HCT116 (cell line): ENCODE measurements around the gene MLPH. TPM values are rescaled to one million over a fixed set of nuclear protein-coding genes. Genes with fewer than 3 reads are reported as not detected.

Experiments used
- ATAC-seq: fragments of 200-7000 bp; cut with Tn5 transposase; 2 replicates; pipeline ENCODE4 v1.9.1; 2020; ENCODE audit warnings: mild to moderate bottlenecking, moderate library complexity
- BruUV-seq: library from RNA; stranded (reverse); fragments of 400-500 nt; replicated peaks from 2 replicates; lab custom pipeline; 2021; lab: Mats Ljungman, UMichigan
- CTCF ChIA-PET: fragments of 300-600 bp; sonication (Branson Sonifier 250); formaldehyde crosslinking; loops from one replicate; lab custom pipeline; 2021; ENCODE audit warnings: antibody characterized with exemption; lab: Charles Lee
- POLR2A ChIA-PET: fragments of 300-600, 350-600 bp; sonication (Branson Sonifier 250); formaldehyde crosslinking; loops from one replicate; lab custom pipeline; 2021; ENCODE audit warnings: antibody characterized with exemption; lab: Charles Lee
- RAD21 ChIA-PET, 2 experiments: fragments of 300-600 bp; sonication (Branson Sonifier 250); formaldehyde crosslinking; loops; one replicate each; lab custom pipeline; 2023; ENCODE audit warnings: low total read pairs in 2 of 2; ENCODE audit not compliant: uncharacterized antibody in 2 of 2, unreplicated experiment in 2 of 2, low non-redundant PET in 1 of 2; lab: Charles Lee
- DNase-seq: peaks from one replicate; pipeline ENCODE4 v3.0.0-alpha.2; 2010; ENCODE audit warnings: low read depth, low spot score
- H2AFZ ChIP-seq: fragments of 200-600 bp; shearing (Covaris generic), sonication (generic); 2 replicates; pipeline ENCODE4 v1.6.1; 2017; ENCODE audit warnings: low read depth, mixed run types, mixed read lengths, antibody characterized with exemption, low read length; ENCODE audit not compliant: poor library complexity, severe bottlenecking
- H3K27ac ChIP-seq: 2 replicates; pipeline ENCODE4 v1.5.1; 2012; ENCODE audit warnings: low read depth, low read length
- H3K27me3 ChIP-seq: fragments of 200-600 bp; sonication (generic); 2 replicates; pipeline ENCODE4 v1.6.1; 2016; ENCODE audit warnings: mixed run types, low read length, mixed read lengths; ENCODE audit not compliant: insufficient read depth
- H3K36me3 ChIP-seq, 2 experiments: fragments of 200-500 bp in 1 of 2; fragments of 200-600 bp in 1 of 2; sonication (Bioruptor generic) in 1 of 2; sonication (generic) in 1 of 2; 2 replicates each; pipeline versions ENCODE4 v1.5.1 to v1.6.1; 2014 to 2016; ENCODE audit warnings: low read length in 2 of 2, inconsistent platforms in 1 of 2, mixed read lengths in 1 of 2, mixed run types in 1 of 2; ENCODE audit not compliant: insufficient read depth in 2 of 2, control insufficient read depth in 1 of 2
- H3K4me1 ChIP-seq, 2 experiments: fragments of 200-600 bp in 1 of 2; sonication (generic) in 1 of 2; 2 replicates each; pipeline versions ENCODE4 v1.5.1 to v1.6.1; 2012 to 2017; ENCODE audit warnings: low read length in 2 of 2, inconsistent platforms in 1 of 2, mild to moderate bottlenecking in 1 of 2, mixed read lengths in 1 of 2, mixed run types in 1 of 2, moderate library complexity in 1 of 2; ENCODE audit not compliant: insufficient read depth in 2 of 2, control insufficient read depth in 1 of 2
- H3K4me2 ChIP-seq: fragments of 200-600 bp; sonication (generic); 2 replicates; pipeline ENCODE4 v1.6.1; 2017; ENCODE audit warnings: mixed run types, low read length, mixed read lengths
- H3K4me3 ChIP-seq, 2 experiments: fragments of 200-600 bp in 1 of 2; sonication (generic) in 1 of 2; replicated peaks in 1 of 2; 2 replicates each; pipeline ENCODE4 v1.5.1; 2011 to 2016; ENCODE audit warnings: low read length in 2 of 2, control low read depth in 1 of 2, low read depth in 1 of 2, mild to moderate bottlenecking in 1 of 2, mixed read lengths in 1 of 2, mixed run types in 1 of 2
- H3K79me2 ChIP-seq: fragments of 200-600 bp; sonication (generic); 2 replicates; pipeline ENCODE4 v1.6.1; 2017; ENCODE audit warnings: mild to moderate bottlenecking, mixed run types, low read length, moderate library complexity, mixed read lengths; ENCODE audit not compliant: insufficient read depth
- H3K9ac ChIP-seq: fragments of 200-600 bp; sonication (generic); 2 replicates; pipeline ENCODE4 v1.6.1; 2016; ENCODE audit warnings: low read length, mixed read lengths
- H3K9me2 ChIP-seq: fragments of 200-600 bp; sonication (generic), shearing (Covaris generic); 2 replicates; pipeline ENCODE4 v1.6.1; 2017; ENCODE audit warnings: mixed run types, mild to moderate bottlenecking, moderate library complexity; ENCODE audit not compliant: insufficient read depth
- H3K9me3 ChIP-seq, 2 experiments: fragments of 200-500 bp in 1 of 2; fragments of 200-600 bp in 1 of 2; sonication (Bioruptor generic) in 1 of 2; sonication (generic) in 1 of 2; 2 replicates each; pipeline ENCODE4 v1.6.1; 2014 to 2017; ENCODE audit warnings: low read length in 2 of 2, mixed read lengths in 2 of 2, inconsistent platforms in 1 of 2, low read depth in 1 of 2, mild to moderate bottlenecking in 1 of 2, mixed run types in 1 of 2, moderate library complexity in 1 of 2; ENCODE audit not compliant: control insufficient read depth in 1 of 2, insufficient read depth in 1 of 2
- H4K20me1 ChIP-seq: fragments of 200-600 bp; sonication (generic), shearing (Covaris generic); 2 replicates; pipeline ENCODE4 v1.6.1; 2017; ENCODE audit warnings: mixed run types, mild to moderate bottlenecking, moderate library complexity; ENCODE audit not compliant: insufficient read depth
- CBX3 ChIP-seq: IDR thresholded peaks from 2 replicates; pipeline ENCODE4 v1.6.1; 2012; ENCODE audit warnings: low read depth
- CEBPB ChIP-seq: IDR thresholded peaks from 2 replicates; pipeline ENCODE4 v1.6.1; 2012; ENCODE audit warnings: low read depth
- EGR1 ChIP-seq: IDR thresholded peaks from 2 replicates; pipeline ENCODE4 v1.6.1; 2012; ENCODE audit warnings: low read depth
- ELF1 ChIP-seq: IDR thresholded peaks from 2 replicates; pipeline ENCODE4 v1.6.1; 2012; ENCODE audit warnings: low read depth, borderline replicate concordance
- EZH2 ChIP-seq: fragments of 200-600 bp; sonication (generic); IDR thresholded peaks from 2 replicates; pipeline ENCODE4 v1.6.1; 2017; ENCODE audit warnings: antibody characterized with exemption, mixed run types
- EZH2phosphoT487 ChIP-seq: fragments of 200-600 bp; IDR thresholded peaks from 2 replicates; pipeline ENCODE4 v1.6.1; 2018; ENCODE audit warnings: antibody characterized with exemption, borderline replicate concordance
- FOSL1 ChIP-seq: IDR thresholded peaks from 2 replicates; pipeline ENCODE4 v1.6.1; 2012; ENCODE audit warnings: low read depth
- JUND ChIP-seq: IDR thresholded peaks from 2 replicates; pipeline ENCODE4 v1.6.1; 2012
- MAX ChIP-seq: IDR thresholded peaks from 2 replicates; pipeline ENCODE4 v1.6.1; 2012
- POLR2A ChIP-seq: IDR thresholded peaks from 2 replicates; pipeline ENCODE4 v1.7.0; 2011; ENCODE audit warnings: borderline replicate concordance; ENCODE audit not compliant: insufficient read depth, insufficient read length; ENCODE audit errors: extremely low read depth
- RAD21 ChIP-seq: IDR thresholded peaks from 2 replicates; pipeline ENCODE4 v1.6.1; 2012; ENCODE audit warnings: low read depth, mild to moderate bottlenecking
- SP1 ChIP-seq: IDR thresholded peaks from 2 replicates; pipeline ENCODE4 v1.6.1; 2012; ENCODE audit warnings: low read depth
- SRF ChIP-seq: IDR thresholded peaks from 2 replicates; pipeline ENCODE4 v1.6.1; 2012; ENCODE audit warnings: low read depth
- YY1 ChIP-seq: IDR thresholded peaks from 2 replicates; pipeline ENCODE4 v1.6.1; 2011; ENCODE audit warnings: low read length, low read depth, moderate library complexity, mild to moderate bottlenecking; ENCODE audit not compliant: insufficient replicate concordance; ENCODE audit errors: extremely low read depth
- ZNF274 ChIP-seq: fragments of 200-500 bp; sonication (Bioruptor generic); IDR thresholded peaks from 2 replicates; pipeline ENCODE4 v1.6.1; 2014; ENCODE audit warnings: mild to moderate bottlenecking, low read depth, low read length, inconsistent platforms
- intact Hi-C: fragments of 100-400 bp; cut with micrococcal nuclease; formaldehyde crosslinking; loops from 2 replicates; pipeline ENCODE4 v1.10.0; 2022
- total RNA-seq: library from RNA; stranded (reverse); gene quantifications from one replicate; pipeline ENCODE4 v1.2.1, GENCODE V29; 2021; ENCODE audit not compliant: unreplicated experiment
- TF ChIP-seq, protein P1 (sequence below): IDR thresholded peaks from 2 replicates; pipeline ENCODE4 v1.6.1; 2012
- TF ChIP-seq, protein P2 (sequence below): IDR thresholded peaks from 2 replicates; pipeline ENCODE4 v1.6.1; 2012; ENCODE audit warnings: low read depth

MLPH gene
- total RNA-seq, 1 experiment from 2014 or later = 81.4 TPM

- POLR2A ChIA-PET = interaction anchor here (1.0 kb wide), 3 partner anchors 10 to 37 kb away, joined by 3 read pairs; partner anchors contain the start of gene MLPH
- H3K27ac ChIP-seq = peak overlapping the region; percentile 75; the same call in 1 of the 2 replicates
- DNase-seq = no peak
- H2AFZ ChIP-seq = no peak overlapping the region
- ATAC-seq = peak; percentile 26
- peak overlapping the region; percentile 83 for H3K4me2 ChIP-seq
- TF ChIP-seq EZH2 = no peak
- TF ChIP-seq CBX3 = 0 out of 2 replicates have a peak, but pooled peaks have one; percentile 36
- no peak for TF ChIP-seq CEBPB
- TF ChIP-seq ZNF274 = no peak
- TF ChIP-seq POLR2A = no peak
- H3K9me3 ChIP-seq = no peaks in the 10 kb centered on the region
- BruUV-seq = no TSS peak
- no peaks in the 10 kb centered on the region for H3K27me3 ChIP-seq
- no peaks in the 10 kb centered on the region for H3K79me2 ChIP-seq
- CTCF ChIA-PET = interaction anchor here (0.6 to 2.4 kb wide), 9 partner anchors 10 to 96 kb away, joined by 3 to 24 read pairs (median 5); partner anchors contain the start of gene MLPH
- H3K9me2 ChIP-seq = no peaks in the 10 kb centered on the region
- RAD21 ChIA-PET = interaction anchor here in 1 of 2 experiments (0.8 kb wide), 1 partner anchor 25 kb away, joined by 3 read pairs; no protein-coding TSS in a partner anchor
- H4K20me1 ChIP-seq = no peaks in the 10 kb centered on the region
- H3K4me3 ChIP-seq = peak overlapping the region; percentile 63 to 70
- H3K9ac ChIP-seq = peak overlapping the region; percentile 83
- H3K36me3 ChIP-seq = no peaks in the 10 kb centered on the region
- intact Hi-C loops = loop anchor here (1.0 kb wide), 1 partner anchor 37 kb away; no protein-coding TSS in a partner anchor
- peaks cover 3 to 24% of the 10 kb centered on the region in 2 experiments; a peak in 3 of 4 replicates for H3K4me1 ChIP-seq
These were observed 11.3 kb upstream of the MLPH start for GRCh38 chr2:237475704-237476141.

- no peak overlapping the region for H3K4me2 ChIP-seq
- intact Hi-C loops = no loop called here
- no peak overlapping the region for H3K27ac ChIP-seq
- ChIA-PET CTCF (no interaction called here), POLR2A (no interaction called here)
- no TSS peak for BruUV-seq
- H3K9me3 ChIP-seq = no peaks in the 10 kb centered on the region
- no peaks in the 10 kb centered on the region for H3K79me2 ChIP-seq
- H3K27me3 ChIP-seq = no peaks in the 10 kb centered on the region
- H4K20me1 ChIP-seq = no peaks in the 10 kb centered on the region
- TF ChIP-seq POLR2A (no peak), FOSL1 (no peak), JUND (no peak), MAX (no peak), SP1 (no peak), ELF1 (no peak), EZH2phosphoT487 (no peak), YY1 (no peak), ZNF274 (no peak), CBX3 (no peak), SRF (no peak), CEBPB (no peak), EZH2 (no peak), EGR1 (no peak), RAD21 (no peak)
- TF ChIP-seq, protein P1, sequence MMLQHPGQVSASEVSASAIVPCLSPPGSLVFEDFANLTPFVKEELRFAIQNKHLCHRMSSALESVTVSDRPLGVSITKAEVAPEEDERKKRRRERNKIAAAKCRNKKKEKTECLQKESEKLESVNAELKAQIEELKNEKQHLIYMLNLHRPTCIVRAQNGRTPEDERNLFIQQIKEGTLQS = no peak
- TF ChIP-seq, protein P2, sequence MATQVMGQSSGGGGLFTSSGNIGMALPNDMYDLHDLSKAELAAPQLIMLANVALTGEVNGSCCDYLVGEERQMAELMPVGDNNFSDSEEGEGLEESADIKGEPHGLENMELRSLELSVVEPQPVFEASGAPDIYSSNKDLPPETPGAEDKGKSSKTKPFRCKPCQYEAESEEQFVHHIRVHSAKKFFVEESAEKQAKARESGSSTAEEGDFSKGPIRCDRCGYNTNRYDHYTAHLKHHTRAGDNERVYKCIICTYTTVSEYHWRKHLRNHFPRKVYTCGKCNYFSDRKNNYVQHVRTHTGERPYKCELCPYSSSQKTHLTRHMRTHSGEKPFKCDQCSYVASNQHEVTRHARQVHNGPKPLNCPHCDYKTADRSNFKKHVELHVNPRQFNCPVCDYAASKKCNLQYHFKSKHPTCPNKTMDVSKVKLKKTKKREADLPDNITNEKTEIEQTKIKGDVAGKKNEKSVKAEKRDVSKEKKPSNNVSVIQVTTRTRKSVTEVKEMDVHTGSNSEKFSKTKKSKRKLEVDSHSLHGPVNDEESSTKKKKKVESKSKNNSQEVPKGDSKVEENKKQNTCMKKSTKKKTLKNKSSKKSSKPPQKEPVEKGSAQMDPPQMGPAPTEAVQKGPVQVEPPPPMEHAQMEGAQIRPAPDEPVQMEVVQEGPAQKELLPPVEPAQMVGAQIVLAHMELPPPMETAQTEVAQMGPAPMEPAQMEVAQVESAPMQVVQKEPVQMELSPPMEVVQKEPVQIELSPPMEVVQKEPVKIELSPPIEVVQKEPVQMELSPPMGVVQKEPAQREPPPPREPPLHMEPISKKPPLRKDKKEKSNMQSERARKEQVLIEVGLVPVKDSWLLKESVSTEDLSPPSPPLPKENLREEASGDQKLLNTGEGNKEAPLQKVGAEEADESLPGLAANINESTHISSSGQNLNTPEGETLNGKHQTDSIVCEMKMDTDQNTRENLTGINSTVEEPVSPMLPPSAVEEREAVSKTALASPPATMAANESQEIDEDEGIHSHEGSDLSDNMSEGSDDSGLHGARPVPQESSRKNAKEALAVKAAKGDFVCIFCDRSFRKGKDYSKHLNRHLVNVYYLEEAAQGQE = no peak
- TF ChIP-seq, all 23 proteins: peak for 0
- Histone ChIP-seq H3K4me3 (no peak overlapping the region), H3K9ac (no peak overlapping the region), H2AFZ (no peak overlapping the region), H3K9me2 (no peaks in the 10 kb centered on the region), H3K36me3 (no peaks in the 10 kb centered on the region), H3K4me1 (peaks cover 3 to 25% of the 10 kb centered on the region in 2 experiments; a peak in 3 of 4 replicates)
- ATAC-seq = no peak
- RAD21 ChIA-PET = no interaction called here
- no peak for DNase-seq
These were observed 9.0 kb upstream of the MLPH start for GRCh38 chr2:237478095-237478494.
